ENCODE results near the gene DUSP22.

DNA sequence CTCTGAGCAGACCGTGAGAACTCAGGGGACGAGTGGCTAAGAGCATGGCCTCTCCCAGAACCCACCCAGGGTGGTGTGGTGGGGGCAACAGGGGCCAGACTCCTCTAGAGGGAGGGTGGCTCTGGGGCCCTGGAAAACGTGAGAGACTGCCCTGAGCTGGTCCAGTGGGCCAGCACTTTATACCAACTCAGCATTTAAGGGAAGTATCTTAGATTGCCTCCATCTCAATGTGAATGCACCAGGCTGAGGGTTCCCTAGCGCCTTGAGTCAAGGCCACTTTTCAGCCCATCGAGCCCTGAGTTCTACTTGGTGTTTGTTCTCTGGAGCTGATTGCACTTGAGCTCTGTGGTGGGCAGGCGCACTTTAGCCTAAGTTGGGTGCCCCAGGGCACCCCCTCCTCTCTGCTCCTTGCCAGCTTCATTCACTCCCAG is 57.2 kb downstream of the DUSP22 start:
- TF ChIP-seq, protein P1, sequence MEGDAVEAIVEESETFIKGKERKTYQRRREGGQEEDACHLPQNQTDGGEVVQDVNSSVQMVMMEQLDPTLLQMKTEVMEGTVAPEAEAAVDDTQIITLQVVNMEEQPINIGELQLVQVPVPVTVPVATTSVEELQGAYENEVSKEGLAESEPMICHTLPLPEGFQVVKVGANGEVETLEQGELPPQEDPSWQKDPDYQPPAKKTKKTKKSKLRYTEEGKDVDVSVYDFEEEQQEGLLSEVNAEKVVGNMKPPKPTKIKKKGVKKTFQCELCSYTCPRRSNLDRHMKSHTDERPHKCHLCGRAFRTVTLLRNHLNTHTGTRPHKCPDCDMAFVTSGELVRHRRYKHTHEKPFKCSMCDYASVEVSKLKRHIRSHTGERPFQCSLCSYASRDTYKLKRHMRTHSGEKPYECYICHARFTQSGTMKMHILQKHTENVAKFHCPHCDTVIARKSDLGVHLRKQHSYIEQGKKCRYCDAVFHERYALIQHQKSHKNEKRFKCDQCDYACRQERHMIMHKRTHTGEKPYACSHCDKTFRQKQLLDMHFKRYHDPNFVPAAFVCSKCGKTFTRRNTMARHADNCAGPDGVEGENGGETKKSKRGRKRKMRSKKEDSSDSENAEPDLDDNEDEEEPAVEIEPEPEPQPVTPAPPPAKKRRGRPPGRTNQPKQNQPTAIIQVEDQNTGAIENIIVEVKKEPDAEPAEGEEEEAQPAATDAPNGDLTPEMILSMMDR (conservative IDR thresholded peaks at IDR 0.05 in 1 of 2, IDR thresholded peaks at IDR 0.05 in 1 of 2; ENCODE audit: low read depth in 1 of 2, low read length in 2 of 2) = no peak
- TF ChIP-seq EZH2 (IDR thresholded peaks at IDR 0.05; ENCODE audit: low read length, missing control alignments) = no peak
